GM23338 (cell line): ENCODE results near the gene AGO1. TPM values are rescaled to one million over a fixed set of nuclear protein-coding genes. Genes with fewer than 3 reads are reported as not detected.

ENCODE experiments used
- ATAC-seq: fragments of 200-7000 bp; cut with Tn5 transposase; 3 replicates; pipeline ENCODE4 v1.9.1; 2020
- DNase-seq: peaks from one replicate; pipeline ENCODE4 v3.0.0-alpha.2; 2015; ENCODE audit warnings: low spot score
- H2AFZ ChIP-seq: fragments of 200-600 bp; sonication (generic); 2 replicates; pipeline ENCODE4 v1.8.0; 2016; ENCODE audit warnings: antibody characterized with exemption, mild to moderate bottlenecking, moderate library complexity
- H3F3A ChIP-seq: fragments of 200-600 bp; sonication (generic); replicated peaks from 2 replicates; pipeline ENCODE4 v1.8.0; 2017; ENCODE audit warnings: antibody characterized with exemption, mixed run types, low read depth
- H3K27ac ChIP-seq: fragments of 200-600 bp; sonication (generic); 2 replicates; pipeline ENCODE4 v1.6.1; 2016; ENCODE audit warnings: low read depth
- H3K27me3 ChIP-seq: fragments of 200-600 bp; sonication (generic); 2 replicates; pipeline ENCODE4 v1.8.0; 2016; ENCODE audit warnings: mild to moderate bottlenecking, mixed run types, moderate library complexity; ENCODE audit not compliant: insufficient read depth
- H3K36me3 ChIP-seq: fragments of 200-600 bp; sonication (generic); 2 replicates; pipeline ENCODE4 v1.8.0; 2016; ENCODE audit warnings: mild to moderate bottlenecking; ENCODE audit not compliant: insufficient read depth
- H3K4me1 ChIP-seq: fragments of 200-600 bp; sonication (generic); 2 replicates; pipeline ENCODE4 v1.8.0; 2016; ENCODE audit warnings: mild to moderate bottlenecking, moderate library complexity; ENCODE audit not compliant: insufficient read depth
- H3K4me2 ChIP-seq: fragments of 200-600 bp; sonication (generic); 2 replicates; pipeline ENCODE4 v1.7.1; 2017; ENCODE audit warnings: mixed run types
- H3K4me3 ChIP-seq: fragments of 200-600 bp; sonication (generic); 2 replicates; pipeline ENCODE4 v1.6.1; 2016; ENCODE audit warnings: mixed run types
- H3K79me2 ChIP-seq: fragments of 200-600 bp; sonication (generic); replicated peaks from 2 replicates; pipeline ENCODE4 v1.8.0; 2017; ENCODE audit warnings: mild to moderate bottlenecking; ENCODE audit not compliant: insufficient read depth
- H3K9me2 ChIP-seq: fragments of 200-600 bp; sonication (generic); 2 replicates; pipeline ENCODE4 v1.8.0; 2017; ENCODE audit not compliant: insufficient read depth
- H4K20me1 ChIP-seq: fragments of 200-600 bp; sonication (generic); replicated peaks from 2 replicates; pipeline ENCODE4 v1.8.0; 2017; ENCODE audit warnings: mild to moderate bottlenecking; ENCODE audit not compliant: insufficient read depth
- H3K27ac Mint-ChIP-seq: 2 replicates; pipeline ENCODE4 v1.8.0; 2020; ENCODE audit warnings: inconsistent platforms, mild to moderate bottlenecking, moderate library complexity, mixed read lengths
- H3K27me3 Mint-ChIP-seq: 3 replicates; pipeline ENCODE4 v1.8.0; 2022; ENCODE audit warnings: low read depth, mild to moderate bottlenecking, moderate library complexity, mixed read lengths, inconsistent platforms; ENCODE audit not compliant: insufficient read depth, poor library complexity
- H3K36me3 Mint-ChIP-seq: 3 replicates; pipeline ENCODE4 v1.8.0; 2021; ENCODE audit warnings: low read depth, mild to moderate bottlenecking, inconsistent platforms, moderate library complexity, mixed read lengths
- H3K4me1 Mint-ChIP-seq: 3 replicates; pipeline ENCODE4 v1.8.0; 2020; ENCODE audit warnings: mild to moderate bottlenecking, inconsistent platforms, mixed read lengths
- H3K4me3 Mint-ChIP-seq: 3 replicates; pipeline ENCODE4 v1.8.0; 2021; ENCODE audit warnings: moderate library complexity, mild to moderate bottlenecking, inconsistent platforms, mixed read lengths
- H3K9me3 Mint-ChIP-seq: 3 replicates; pipeline ENCODE4 v1.8.0; 2020; ENCODE audit warnings: moderate library complexity, mild to moderate bottlenecking, inconsistent platforms, mixed read lengths
- CREB1 ChIP-seq: fragments of 250-450 bp; sonication (Bioruptor Pico); IDR thresholded peaks from 2 replicates; pipeline ENCODE4 v1.5.0; 2020; ENCODE audit warnings: low read depth, mild to moderate bottlenecking, moderate library complexity
- CTCF ChIP-seq, 2 experiments: fragments of 200-600 bp in 1 of 2; sonication (generic) in 1 of 2; conservative IDR thresholded peaks; 2 replicates each; pipeline versions ENCODE4 v1.5.1 to v1.6.1; 2016 to 2017; ENCODE audit warnings: antibody characterized with exemption in 2 of 2, low read depth in 2 of 2, mild to moderate bottlenecking in 2 of 2, moderate library complexity in 1 of 2
- ETS1 ChIP-seq: IDR thresholded peaks from 2 replicates; pipeline ENCODE4 v1.6.1; 2016; ENCODE audit warnings: antibody characterized with exemption
- EZH2 ChIP-seq: fragments of 200-600 bp; sonication (generic); IDR thresholded peaks from one replicate; pipeline ENCODE4 v1.8.0; 2017; ENCODE audit warnings: antibody characterized with exemption, mild to moderate bottlenecking, low read depth; ENCODE audit not compliant: unreplicated experiment
- EZH2phosphoT487 ChIP-seq: fragments of 200-600 bp; sonication (generic); IDR thresholded peaks from one replicate; pipeline ENCODE4 v1.8.1; 2018; ENCODE audit warnings: antibody characterized with exemption; ENCODE audit not compliant: unreplicated experiment
- JUNB ChIP-seq: IDR thresholded peaks from one replicate; pipeline ENCODE4 v1.6.1; 2016; ENCODE audit warnings: antibody characterized with exemption; ENCODE audit not compliant: unreplicated experiment
- NANOG ChIP-seq: IDR thresholded peaks from 2 replicates; pipeline ENCODE4 v1.6.1; 2016; ENCODE audit warnings: antibody characterized with exemption, borderline replicate concordance
- POLR2AphosphoS5 ChIP-seq: IDR thresholded peaks from 2 replicates; pipeline ENCODE4 v1.6.1; 2016; ENCODE audit warnings: antibody characterized with exemption, low read depth
- REST ChIP-seq: IDR thresholded peaks from one replicate; pipeline ENCODE4 v1.6.1; 2018; ENCODE audit warnings: antibody characterized with exemption; ENCODE audit not compliant: unreplicated experiment
- STAT1 ChIP-seq: IDR thresholded peaks from one replicate; pipeline ENCODE4 v1.6.1; 2016; ENCODE audit warnings: antibody characterized with exemption; ENCODE audit not compliant: unreplicated experiment
- ZNF114 ChIP-seq: fragments of 250-450 bp; sonication (Bioruptor Pico); IDR thresholded peaks from 2 replicates; pipeline ENCODE4 v1.5.0; 2020; ENCODE audit warnings: mild to moderate bottlenecking, moderate library complexity
- polyA plus RNA-seq: library from polyadenylated mRNA; unstranded; fragments of >200 nt; fragmentation: Nextera tagmentation; extraction: Ambion mirVana; gene quantifications from 2 replicates; pipeline ENCODE4 v1.2.1, GENCODE V29; 2016
- total RNA-seq: library from RNA; depleted of rRNA; stranded (reverse); fragments of >200 nt; shearing (Covaris generic); gene quantifications from 2 replicates; pipeline ENCODE4 v1.2.3, GENCODE V29; 2014

AGO1 gene
- total and polyA plus RNA-seq, 2 experiments from 2014 or later, result 10.6 to 65.1 TPM

GRCh38 chr1:35914717-35915116 is 31.7 kb downstream of the AGO1 start (continued):
- TF ChIP-seq ETS1, result no peak
- TF ChIP-seq JUNB, result no peak
- no peak for TF ChIP-seq CTCF (conservative IDR thresholded peaks at IDR 0.05; ENCODE audit: low read depth in 2 of 2)
- TF ChIP-seq POLR2AphosphoS5, result no peak
- no peak for TF ChIP-seq REST
- TF ChIP-seq STAT1, result no peak
- TF ChIP-seq ZNF114, result no peak
- TF ChIP-seq EZH2phosphoT487, result no peak
- no peak for TF ChIP-seq EZH2
- TF ChIP-seq CREB1 (CRISPR knock-in tag), result no peak
- TF ChIP-seq NANOG, result no peak

GRCh38 chr1:35915693-35916092 is 32.7 kb downstream of the AGO1 start:
- Histone ChIP-seq H3K36me3 (peaks cover 82% of the 10 kb centered on the region), H2AFZ (no peak overlapping the region), H3K79me2 (no peaks in the 10 kb centered on the region), H4K20me1 (peaks cover 34% of the 10 kb centered on the region), H3K4me1 (no peaks in the 10 kb centered on the region), H3K27ac (no peak overlapping the region), H3K27me3 (no peaks in the 10 kb centered on the region), H3K4me3 (no peak overlapping the region), H3K4me2 (no peak overlapping the region), H3K9me2 (no peaks in the 10 kb centered on the region), H3F3A (no peaks in the 10 kb centered on the region)
- no peak for DNase-seq
- no peak for ATAC-seq
- H3K27me3 Mint-ChIP-seq, result peaks cover 4% of the 10 kb centered on the region
- H3K36me3 Mint-ChIP-seq, result peaks cover 94% of the 10 kb centered on the region
- H3K4me1 Mint-ChIP-seq, result peaks cover 10% of the 10 kb centered on the region
- H3K4me3 Mint-ChIP-seq, result no peak overlapping the region
- TF ChIP-seq CREB1 (CRISPR knock-in tag) (no peak), ETS1 (no peak), NANOG (no peak)
- H3K9me3 Mint-ChIP-seq, result no peaks in the 10 kb centered on the region
- H3K27ac Mint-ChIP-seq, result no peak overlapping the region
